GM18499 (cell line): ENCODE measurements around the gene BARHL2.

Source experiments
- ATAC-seq: cut with Tn5 transposase; IDR thresholded peaks from one replicate; pipeline ENCODE4 v1.9.1; 2021; ENCODE audit warnings: moderate number of reproducible peaks; ENCODE audit not compliant: insufficient read depth, unreplicated experiment

The BARHL2 gene

GRCh38 chr1:90712153-90712856, 4.8 kb downstream of the BARHL2 start:
- no peak for ATAC-seq

- no peak for ATAC-seq
Observed at GRCh38 chr1:90711696-90712095, 5.4 kb downstream of the BARHL2 start.

GRCh38 chr1:90710579-90711536, 6.2 kb downstream of the BARHL2 start:
- ATAC-seq: no peak

- no peak for ATAC-seq
Observed at GRCh38 chr1:90709535-90709934, 7.6 kb downstream of the BARHL2 start.

GRCh38 chr1:90708826-90709225, 8.3 kb downstream of the BARHL2 start:
- no peak for ATAC-seq

GRCh38 chr1:90708236-90708786, 8.8 kb downstream of the BARHL2 start:
- ATAC-seq: no peak

- no peak for ATAC-seq
Observed at GRCh38 chr1:90707363-90707710, 9.8 kb downstream of the BARHL2 start.

GRCh38 chr1:90706437-90707362, 10.4 kb downstream of the BARHL2 start:
- ATAC-seq: no peak

- no peak for ATAC-seq
Observed at GRCh38 chr1:90705956-90706355, 11.1 kb downstream of the BARHL2 start.

GRCh38 chr1:90704817-90705216, 12.3 kb downstream of the BARHL2 start:
- ATAC-seq: no peak

- ATAC-seq: no peak
Observed at GRCh38 chr1:90694846-90695245, 22.3 kb downstream of the BARHL2 start.

GRCh38 chr1:90687747-90688146, 29.4 kb downstream of the BARHL2 start:
- ATAC-seq: no peak

GRCh38 chr1:90675161-90675847, 41.8 kb downstream of the BARHL2 start:
- no peak for ATAC-seq

GRCh38 chr1:90671741-90672140, 45.4 kb downstream of the BARHL2 start:
- ATAC-seq: no peak

GRCh38 chr1:90671251-90671650, 45.9 kb downstream of the BARHL2 start:
- ATAC-seq: no peak
